ENCODE data around the gene HOXC13.

GRCh38 chr12:53995002-53995377 lies 56.4 kb downstream of the HOXC13 start:
- no peak for TF ChIP-seq CTCF (IDR thresholded peaks at IDR 0.05)
- TF ChIP-seq POLR2AphosphoS5 (IDR thresholded peaks at IDR 0.05), result no peak
- TF ChIP-seq POLR2A (IDR thresholded peaks at IDR 0.05), result no peak
- no peak for TF ChIP-seq EP300 (IDR thresholded peaks at IDR 0.05)

All from gastroesophageal sphincter (tissue), 3 donors.